Ramos (cell line): ENCODE measurements around the gene CHMP4A.

ENCODE experiments used
- in situ Hi-C: fragments of 300-500 bp; cut with MboI; formaldehyde crosslinking; loops from one replicate; pipeline ENCODE4 v1.14.3; 2022; ENCODE audit warnings: low sequenced_read_pairs; ENCODE audit not compliant: unreplicated experiment

CHMP4A gene

DNA sequence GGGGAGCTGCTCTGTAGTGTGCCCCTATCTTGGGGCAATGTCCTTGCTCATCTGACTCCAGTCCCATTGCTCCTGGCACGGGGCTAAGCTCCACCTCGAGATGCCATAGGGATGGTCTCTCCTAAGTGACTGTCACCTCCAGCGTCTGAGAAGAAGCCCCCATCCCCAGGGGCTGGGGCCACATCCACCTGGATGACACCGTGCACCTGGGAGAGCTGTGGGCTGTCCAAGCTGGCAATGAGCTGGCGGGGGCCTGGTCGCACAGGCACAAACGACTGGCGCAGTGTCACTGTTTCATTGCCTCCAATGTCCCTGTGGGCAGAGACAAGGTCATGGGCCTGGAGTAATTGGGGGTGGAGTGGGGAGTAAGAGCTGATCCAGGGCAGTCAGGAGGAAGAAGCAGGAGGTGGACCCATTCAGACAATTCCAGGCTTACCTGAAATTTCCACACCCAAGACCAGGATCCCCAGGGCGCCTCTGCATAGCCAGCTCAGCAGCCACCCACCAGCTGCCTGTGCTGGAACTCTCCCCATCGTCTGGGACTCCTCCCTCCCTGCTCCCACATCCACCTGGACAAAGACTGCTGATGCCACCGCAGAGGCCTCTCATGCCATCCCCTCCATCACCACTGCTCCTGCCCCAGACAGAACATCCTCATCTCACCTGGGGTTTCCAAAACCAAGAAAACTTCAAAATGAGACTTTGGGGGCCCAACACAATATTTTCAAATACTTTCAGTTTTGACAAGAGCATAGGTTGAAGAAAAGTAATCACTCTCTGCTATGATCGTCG lies 36.1 kb upstream of the CHMP4A start:
- in situ Hi-C loops: loop anchor here (10.0 kb wide), 1 partner anchor 185 kb away; no protein-coding TSS in a partner anchor

DNA sequence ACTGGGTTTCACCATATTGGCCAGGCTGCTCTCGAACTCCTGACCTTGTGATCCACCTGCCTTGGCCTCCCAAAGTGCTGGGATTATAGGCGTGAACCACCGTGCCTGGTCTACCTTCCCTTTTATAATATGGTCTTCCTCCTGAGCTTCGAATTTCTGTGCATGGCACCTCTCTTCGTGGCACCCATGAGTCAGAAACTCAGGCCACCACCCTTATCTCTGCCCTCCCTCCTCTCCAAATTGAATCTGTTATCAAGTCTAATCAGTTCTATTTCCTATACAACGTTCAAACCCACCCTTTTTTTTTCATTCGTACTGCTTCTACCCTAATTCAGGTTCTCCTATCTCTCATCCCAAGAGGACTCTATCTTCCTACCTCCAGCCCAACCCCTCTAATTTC lies 34.1 kb upstream of the CHMP4A start:
- in situ Hi-C loops: loop anchor here (10.0 kb wide), 1 partner anchor 187 kb away; no protein-coding TSS in a partner anchor

DNA sequence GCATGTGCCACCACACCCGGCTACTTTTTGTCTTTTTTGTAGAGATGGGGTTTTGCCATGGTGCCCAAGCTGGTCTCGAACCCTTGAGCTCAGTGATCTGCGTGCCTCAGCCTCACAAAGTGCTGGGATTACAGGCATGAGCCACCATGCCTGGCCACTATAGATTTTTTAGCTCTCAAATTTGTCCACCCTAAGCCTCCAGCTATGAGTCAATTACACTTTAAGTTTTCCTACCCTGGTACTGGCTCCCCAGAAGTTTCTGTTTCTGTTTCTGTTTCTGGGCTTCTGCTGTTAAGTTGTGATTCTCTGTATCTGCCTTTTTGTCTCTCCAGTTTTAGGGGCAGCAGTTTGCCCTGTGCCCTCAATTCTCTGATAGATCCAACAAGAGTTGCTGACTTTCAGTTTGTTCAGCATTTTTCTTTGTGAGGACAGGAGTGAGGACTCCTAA lies 33.5 kb upstream of the CHMP4A start:
- in situ Hi-C loops: loop anchor here (10.0 kb wide), 1 partner anchor 188 kb away; no protein-coding TSS in a partner anchor

DNA sequence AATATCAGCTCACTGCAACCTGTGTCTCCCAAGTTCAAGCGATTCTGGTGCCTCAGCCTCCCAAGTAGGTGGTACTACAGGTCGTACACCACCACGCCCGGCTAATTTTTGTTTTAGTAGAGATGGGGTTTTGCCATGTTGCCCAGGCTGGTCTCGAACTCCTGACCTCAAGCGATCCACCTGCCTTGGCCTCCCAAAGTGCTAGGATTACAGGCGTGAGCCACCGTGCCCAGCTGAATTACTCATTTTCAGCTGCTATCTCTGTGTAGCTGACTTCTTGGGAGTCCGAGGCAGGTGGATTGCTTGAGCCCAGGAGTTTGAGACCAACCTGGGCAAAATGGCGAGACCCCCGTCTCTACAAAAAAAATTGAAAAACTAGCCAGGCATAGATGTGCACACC lies 32.1 kb upstream of the CHMP4A start:
- in situ Hi-C loops: loop anchor here (10.0 kb wide), 1 partner anchor 189 kb away; no protein-coding TSS in a partner anchor

DNA sequence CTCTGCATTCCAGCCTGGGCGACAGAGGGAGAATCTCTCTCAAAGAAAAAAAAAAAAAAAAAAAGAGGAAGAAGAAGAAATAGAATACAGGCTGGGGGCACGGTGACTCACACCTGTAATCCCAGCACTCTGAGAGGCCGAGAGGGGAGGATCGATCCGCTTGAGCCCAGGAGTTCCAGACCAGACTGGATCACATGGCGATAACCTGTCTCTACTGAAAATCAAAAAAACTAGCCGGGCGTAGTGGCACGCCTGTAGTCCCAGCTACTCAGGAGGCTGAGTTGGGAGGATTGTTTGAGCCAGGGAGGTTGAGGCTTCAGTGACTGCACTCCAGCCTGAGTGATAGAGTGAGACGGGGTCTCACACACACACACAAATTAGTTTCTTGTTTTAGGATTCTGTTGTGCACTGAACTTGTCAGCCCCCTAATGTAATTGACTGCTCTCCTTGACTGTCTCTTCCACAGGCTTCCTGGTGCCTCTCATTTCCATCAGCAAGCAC lies 30.1 kb upstream of the CHMP4A start:
- in situ Hi-C loops: loop anchor here (5.0 to 10.0 kb wide), 2 partner anchors 54 to 191 kb away; partner anchors contain the start of genes DHRS1 and NOP9

DNA sequence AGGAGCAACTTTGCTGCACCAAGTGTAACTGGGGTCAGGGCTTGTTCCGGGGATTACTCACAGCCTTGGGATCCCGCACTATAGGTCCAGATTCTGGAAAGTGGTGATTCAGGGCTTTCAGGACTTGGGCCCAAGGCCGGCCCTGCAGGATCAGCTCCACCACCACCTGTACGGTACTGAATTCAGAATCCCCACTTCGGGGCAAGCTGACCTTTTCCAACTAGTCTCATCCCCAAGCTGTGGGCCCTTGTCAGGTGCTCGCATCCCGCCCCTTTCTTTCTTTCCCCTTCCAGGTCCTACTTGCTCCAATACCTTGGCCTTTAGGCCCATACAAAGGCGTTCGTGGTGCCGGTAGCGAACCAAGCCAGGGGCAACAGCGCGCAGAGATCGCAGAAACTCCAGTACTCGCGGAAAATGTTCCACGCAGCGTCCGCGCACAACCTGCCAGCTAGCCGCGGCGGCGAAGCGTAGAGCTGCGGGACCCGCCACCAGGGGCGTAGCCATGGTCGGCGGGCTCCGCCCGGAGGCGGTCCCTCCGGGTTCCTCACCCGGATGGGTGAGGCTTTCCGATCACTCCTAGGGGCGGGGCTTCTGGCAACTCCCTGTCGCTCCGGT lies 28.6 kb upstream of the CHMP4A start:
- in situ Hi-C loops: loop anchor here (5.0 to 10.0 kb wide), 2 partner anchors 55 to 193 kb away; partner anchors contain the start of genes DHRS1 and NOP9

DNA sequence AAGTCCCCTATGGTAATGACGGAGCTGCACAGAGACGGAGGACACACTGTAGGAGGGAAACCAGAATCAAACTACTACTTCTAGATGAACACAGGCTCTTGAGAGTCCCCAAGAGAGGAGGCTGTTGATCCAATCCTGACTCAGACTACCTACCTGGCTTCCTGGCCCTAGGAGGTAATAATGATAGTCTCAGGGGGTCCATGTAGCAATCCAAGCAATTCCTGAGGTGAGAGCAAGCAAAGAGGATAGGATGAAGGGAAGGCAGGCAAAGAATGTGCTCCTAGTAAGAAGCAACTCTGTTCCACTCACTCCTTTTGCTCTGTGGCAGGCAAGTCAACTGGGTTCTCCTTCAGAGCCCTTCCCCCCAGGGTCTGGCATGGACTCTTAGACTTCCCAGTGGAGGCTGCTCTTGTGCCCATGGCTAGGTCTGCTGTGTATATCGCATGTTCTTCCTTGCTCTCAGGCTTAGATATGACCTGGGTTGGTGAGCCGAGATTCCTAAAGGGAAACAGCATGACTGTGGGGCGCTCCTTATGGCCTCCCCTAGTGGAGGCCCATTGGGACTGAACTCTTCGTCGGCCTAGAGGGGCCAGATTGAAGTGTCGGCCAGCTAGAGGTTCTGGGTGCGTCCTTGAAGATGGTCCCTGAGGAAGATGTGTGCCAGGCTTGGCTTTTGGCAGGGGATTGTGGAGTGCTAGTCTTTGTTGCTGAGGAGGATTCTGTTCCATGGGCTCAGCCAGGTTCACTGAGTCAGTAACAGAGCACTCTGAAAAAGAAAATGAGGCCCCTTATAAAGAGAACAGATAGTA lies 27.0 kb upstream of the CHMP4A start:
- in situ Hi-C loops: loop anchor here (5.0 to 10.0 kb wide), 2 partner anchors 57 to 194 kb away; partner anchors contain the start of genes DHRS1 and NOP9

DNA sequence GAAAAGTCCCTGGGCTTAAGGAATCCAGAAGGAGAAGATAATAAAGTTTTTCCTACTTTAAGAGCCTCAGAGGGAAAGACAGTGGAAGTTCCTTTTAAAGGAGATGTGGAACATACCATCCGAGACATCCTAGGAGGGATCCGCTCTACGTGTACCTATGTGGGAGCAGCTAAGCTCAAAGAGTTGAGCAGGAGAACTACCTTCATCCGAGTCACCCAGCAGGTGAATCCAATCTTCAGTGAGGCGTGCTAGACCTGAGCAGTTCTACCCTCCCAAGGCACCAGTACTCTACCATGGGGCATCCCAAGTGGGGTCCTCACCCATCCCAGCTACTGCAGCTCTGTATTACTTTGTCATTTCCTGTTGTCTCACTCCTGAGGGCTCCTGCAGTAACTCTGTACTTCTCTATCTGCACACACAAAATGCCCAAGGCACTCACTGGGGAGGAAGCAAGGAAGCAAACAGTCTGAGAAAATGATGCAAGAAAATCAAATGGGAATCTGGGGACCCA lies 25.3 kb upstream of the CHMP4A start:
- in situ Hi-C loops: no loop called here

DNA sequence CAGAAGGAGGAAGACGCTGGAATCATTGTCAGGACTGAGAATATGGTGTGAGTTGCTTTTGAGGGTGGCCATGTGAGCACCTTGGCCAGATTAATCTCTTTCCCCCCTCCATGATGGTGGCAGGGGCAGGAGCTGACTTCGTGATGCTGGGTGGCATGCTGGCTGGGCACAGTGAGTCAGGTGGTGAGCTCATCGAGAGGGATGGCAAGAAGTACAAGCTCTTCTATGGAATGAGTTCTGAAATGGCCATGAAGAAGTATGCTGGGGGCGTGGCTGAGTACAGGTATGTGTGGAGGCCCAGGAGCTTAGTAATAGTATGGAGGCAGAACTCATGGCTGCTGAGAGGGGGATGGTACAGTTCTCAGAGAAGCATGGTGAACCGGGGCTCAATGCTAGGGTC lies 24.8 kb upstream of the CHMP4A start:
- in situ Hi-C loops: no loop called here

DNA sequence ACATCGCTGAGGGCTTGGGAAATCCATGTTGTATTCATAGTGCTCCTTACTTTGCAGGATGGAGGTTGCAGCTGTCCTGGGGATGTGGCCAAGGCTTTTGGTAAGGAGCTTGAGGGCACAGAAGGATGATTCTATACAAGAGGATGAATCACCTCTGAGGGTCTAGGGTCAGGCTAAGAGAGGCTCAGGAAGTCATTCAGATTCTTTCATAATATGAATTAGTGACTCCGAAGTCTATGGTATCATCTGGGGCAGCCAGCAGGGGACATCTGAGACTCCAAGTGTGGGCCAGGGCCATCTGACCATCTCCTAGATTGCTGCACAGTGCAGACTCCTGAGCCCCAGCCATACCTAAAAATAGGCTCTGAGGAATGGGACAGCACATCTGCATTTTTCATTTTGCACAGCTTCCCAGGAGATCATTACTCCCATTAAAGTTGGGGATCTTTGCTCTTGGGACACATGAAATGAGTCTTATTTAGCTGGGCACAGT lies 24.2 kb upstream of the CHMP4A start:
- in situ Hi-C loops: no loop called here

DNA sequence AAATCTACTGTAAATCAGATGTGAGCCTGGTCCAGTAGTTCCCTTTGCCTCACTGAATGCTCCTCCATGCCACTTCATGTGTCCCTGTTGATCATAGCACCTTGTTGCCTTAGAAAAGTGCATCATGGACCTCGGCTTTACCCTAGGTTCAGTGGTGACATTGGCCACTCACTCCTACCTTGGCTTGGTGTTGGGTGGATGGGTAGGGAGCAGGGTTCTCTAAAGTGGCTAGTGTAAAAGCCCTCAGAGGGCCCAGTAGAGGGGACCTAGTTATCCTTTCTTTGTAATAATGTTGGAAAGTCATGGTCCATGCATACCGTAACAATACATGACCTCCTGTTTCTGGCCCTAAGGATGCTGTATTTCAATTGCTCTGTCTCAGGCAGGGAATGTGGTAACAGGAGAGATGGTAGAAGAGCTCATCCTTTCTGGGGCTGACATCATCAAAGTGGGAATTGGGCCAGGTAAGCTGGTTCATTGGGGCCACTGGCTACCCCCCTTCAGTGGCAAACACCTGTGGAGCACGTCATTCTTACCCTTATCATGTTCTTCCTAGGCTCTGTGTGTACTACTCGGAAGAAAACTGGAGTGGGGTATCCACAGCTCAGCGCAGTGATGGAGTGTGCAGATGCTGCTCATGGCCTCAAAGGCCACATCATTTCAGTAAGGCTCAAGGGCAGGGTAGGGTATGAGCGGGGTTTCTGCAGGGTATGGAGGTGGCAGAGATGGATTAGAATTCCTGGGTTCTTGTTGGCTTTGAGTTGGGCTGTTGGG lies 23.6 kb upstream of the CHMP4A start:
- in situ Hi-C loops: no loop called here

DNA sequence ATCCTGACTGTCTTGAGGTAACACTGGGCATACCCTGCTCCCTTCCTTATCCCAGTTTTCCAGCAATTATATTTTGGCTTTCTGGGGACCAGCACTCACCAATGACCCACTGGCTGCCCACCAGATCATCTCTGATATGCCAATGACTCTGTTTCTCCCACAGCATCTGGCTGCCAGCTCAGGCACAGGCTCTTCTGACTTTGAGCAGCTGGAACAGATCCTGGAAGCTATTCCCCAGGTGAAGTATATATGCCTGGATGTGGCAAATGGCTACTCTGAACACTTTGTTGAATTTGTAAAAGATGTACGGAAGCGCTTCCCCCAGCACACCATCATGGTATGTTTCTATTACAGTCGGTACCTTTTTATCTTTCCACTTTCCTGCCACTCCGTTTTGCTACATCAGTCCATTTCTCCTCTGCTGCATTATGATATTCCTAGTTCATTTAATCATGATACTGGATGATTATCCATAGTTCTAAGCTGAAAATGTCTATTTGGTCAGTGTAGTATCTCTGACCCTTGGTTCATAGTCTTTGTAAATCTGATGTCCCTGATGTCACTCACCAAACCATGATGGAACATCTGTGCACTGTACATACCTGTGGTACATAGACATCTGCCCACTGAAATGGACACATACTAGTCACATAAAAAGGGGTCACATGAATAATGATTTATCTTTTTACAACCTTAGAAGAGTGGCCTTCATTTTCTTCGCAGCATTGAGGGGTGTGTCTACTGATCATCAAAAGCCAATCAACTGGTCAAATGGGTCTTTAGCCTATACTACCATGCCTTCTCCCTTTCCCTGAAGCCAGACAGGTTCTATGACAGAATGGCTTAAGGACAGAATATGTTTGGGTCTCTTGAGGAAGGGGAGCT lies 22.8 kb upstream of the CHMP4A start:
- in situ Hi-C loops: no loop called here

DNA sequence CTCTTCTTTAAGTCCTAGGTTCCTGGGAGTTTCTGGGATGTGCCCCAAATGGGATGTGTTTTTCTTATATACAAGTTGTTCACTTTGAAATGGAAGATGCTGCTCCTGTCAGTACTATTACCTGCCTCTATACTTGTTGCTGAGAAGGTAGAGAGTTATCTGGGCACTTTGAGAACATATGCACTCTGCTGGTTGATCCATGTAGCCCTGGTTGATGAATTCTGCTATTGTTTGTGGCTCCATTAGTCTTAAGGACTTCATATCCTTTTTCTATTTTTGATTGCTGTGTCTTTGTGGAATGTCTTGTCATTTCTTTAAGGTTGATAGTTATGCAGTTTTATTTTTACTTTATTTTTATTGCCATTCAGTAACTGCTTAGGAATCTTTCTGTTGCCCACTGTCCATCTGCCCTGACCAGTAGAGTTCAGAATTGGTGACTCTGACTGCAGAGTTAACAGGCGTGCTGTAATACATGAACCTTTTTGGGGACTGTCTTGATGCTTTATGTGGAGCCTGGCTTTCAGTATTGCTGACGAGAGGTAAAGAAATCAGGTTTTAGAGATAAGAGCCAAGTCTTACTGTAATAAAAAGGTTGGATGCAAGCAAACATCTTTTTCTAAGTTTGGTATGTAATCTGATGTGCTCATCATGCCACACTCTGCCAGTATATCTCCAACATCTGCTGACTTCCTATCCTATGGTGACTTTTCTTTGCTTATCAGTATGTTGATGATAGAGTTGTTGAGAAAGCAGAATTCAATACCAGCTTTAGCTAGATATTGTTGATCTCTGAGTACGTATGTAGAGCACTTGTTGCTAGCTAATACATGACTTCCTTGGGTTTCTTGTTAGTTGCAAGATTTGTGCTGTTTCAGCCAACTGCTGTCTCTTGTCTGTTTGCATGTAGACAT lies 21.1 kb upstream of the CHMP4A start:
- in situ Hi-C loops: no loop called here

DNA sequence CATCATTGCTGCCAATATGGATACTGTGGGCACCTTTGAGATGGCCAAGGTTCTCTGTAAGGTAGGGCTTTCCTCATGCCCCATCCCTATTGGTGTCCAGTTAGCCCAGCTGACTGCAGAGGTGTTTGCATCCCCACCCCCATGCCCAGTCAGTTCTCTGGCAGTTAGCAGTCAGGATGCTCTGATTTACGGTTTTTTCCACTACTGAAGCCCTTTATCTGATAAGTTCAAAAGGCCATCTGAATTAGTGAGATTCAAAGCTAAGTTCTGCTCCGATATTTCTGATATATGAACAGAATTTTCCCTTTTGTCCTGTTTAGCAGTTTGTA lies 20.2 kb upstream of the CHMP4A start:
- in situ Hi-C loops: no loop called here

DNA sequence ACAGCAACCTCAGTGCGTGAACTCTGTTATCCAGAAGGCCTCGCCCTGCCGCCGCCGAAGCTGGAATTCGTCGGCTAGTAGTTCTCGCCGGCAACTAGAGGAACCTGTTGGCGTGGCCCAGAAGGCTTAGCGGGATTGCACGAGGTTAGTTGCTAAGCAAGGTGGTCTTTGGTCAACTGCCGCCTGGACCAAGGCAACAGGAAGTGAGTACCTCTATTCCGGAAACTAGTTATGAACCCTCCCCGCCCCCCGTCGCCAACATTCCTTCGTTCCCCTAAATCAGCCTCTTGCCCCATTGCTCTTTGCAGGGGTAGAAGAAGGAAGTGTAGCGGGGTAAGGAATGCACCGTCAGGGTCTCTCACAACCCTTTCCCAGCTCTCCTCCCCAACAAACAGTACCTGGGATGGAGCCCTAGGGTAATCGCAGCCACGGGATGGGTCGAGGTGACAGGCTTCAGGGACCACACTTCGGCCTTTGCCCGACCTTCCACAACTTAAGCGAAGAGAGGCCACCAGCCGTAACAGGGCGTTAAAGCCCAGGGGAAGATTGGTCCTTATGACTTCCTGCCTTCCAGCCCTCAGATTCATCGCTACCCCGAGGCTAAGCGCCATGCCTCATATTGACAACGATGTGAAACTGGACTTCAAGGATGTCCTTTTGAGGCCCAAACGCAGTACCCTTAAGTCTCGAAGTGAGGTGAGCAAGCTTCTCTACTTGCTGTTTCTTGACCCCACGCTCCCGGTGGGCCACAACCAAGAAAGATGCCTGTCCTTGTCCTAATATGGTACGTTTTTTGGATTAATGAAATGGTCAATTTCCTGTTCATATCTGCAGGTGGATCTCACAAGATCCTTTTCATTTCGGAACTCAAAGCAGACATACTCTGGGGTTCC lies 19.6 kb upstream of the CHMP4A start, which contains the start of gene GMPR2:
GMPR2 (plus strand) TSS at position 285 of the 893 bp plus-strand sequence; CDS start at position 610, 325 bp downstream.
- in situ Hi-C loops: no loop called here

DNA sequence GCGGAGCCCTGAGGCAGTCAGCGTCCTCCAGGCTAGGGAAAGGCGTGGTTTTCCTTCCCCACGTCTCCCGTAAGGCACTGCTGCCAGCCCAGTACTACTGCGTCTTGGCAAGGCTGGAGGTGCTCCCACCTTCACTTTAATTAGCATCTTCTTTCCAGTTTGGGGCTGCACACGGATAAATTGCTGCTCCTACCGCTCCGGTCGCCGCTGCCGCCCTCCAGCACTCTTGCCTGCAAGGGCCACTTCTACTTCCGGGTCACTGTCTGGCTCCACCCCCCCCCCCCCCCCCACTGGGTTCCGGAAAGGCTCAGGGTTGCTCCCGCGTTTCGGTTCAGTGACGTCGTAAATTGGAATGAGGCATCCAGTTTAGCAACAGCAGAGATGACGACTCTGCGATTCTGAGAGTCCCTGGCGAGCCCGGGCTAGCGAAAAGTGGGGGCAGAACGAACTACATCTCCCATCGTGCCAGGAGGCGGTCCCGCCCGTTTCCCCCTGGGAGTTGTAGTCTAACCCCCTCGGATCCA lies 18.9 kb upstream of the CHMP4A start, which contains the start of gene NEDD8:
NEDD8 (minus strand) TSS at position 247 of the 524 bp plus-strand sequence; CDS start at position 147, 100 bp downstream.
- in situ Hi-C loops: no loop called here
